GM19468 (cell line): ENCODE results near the gene CACNG4.
"Not testable (repeated sequence)": the region's sequence is repeated elsewhere in the genome, so short reads cannot be mapped to it uniquely, and the experiment has no call there.

Experiments used
- ATAC-seq: cut with Tn5 transposase; IDR thresholded peaks from one replicate; pipeline ENCODE4 v1.9.1; 2021; ENCODE audit warnings: mild to moderate bottlenecking, moderate library complexity, moderate number of reproducible peaks; ENCODE audit not compliant: unreplicated experiment; ENCODE audit errors: extremely low read depth

Gene CACNG4

DNA sequence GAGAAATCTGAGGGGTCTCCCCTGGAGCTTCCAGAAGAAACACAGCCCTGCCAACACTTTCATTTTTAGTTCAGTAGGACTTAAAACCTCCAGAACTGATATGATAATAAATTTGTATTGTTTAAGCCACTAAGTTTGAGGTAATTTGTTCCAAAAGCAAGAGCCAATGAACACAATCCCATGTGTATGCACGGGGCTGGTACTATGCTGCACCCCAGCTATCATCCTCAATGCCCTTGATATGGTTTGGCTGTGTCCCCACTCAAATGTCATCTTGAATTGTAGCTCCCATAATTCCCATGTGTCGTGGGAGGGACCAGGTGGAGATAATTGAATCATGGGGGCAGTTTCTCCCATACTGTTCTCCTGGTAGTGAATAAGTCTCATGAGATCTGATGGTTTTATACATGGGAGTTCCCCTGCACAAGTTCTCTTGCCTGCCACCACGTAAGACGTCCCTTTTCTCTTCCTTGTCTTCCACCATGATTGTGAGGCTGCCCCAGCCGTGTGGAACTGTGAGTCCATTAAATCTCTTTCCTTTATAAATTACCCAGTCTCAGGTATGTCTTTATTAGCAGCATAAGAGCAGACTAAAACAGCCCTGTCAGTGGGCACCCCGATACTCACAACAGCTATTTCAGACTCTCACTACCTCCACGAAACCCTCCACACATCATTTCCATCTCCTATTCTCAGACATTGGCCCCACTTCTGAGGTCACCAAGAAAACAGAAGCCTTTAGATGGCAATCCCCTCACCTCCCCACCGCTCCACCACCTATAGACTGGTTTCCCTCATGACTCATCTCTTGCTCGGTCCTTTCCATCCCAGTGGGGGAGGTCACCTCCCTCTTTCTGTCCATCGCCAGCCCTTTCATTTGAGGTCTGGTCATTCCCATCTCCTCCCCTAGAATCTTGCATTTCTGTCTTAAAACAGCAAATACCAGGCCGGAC, 70.9 kb downstream of the CACNG4 start:
- ATAC-seq = no peak

DNA sequence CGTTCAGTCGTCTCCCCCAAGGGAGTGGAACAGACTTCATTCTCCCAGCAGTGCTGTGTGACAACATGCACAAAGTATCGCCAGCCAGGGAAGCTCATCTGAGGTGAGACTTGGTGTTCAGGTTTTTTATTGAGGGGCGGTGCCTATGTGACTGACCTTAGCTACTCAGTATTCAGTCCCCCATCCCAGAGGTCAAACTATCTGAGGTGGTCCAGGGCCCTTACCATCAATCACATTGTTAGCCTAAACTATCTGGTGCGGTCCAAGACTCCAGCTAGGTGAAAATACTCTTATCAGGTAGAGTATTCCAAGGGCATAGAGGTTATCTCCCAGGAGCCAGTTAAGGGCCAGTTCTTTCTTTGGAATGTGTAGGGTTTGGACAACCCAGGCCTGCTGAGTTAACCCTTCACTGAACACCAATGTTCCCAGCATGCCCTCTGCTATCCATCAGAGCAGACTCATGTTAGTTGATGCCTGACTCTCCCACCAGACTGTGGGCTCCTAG, 74.4 kb downstream of the CACNG4 start:
- no peak for ATAC-seq

DNA sequence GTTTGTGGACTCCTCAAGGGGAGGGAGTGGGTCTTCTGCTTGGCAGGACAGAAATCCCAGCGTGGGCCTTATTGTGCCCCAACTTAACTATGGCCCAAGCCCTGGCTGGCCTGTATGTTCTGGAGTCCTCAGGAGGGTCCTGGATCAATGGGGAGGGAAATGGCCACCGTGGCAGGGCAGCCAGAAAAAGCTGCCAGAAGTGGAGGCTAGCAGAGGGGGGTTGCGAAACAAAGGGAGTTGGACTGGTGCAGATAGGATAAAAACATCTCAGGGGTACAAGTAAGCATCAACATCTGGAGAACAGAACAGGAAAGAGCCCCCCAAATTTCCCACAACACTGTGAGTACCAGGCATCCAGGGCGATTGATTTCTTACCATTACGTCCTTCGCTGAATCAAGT, 76.1 kb downstream of the CACNG4 start:
- no peak for ATAC-seq

DNA sequence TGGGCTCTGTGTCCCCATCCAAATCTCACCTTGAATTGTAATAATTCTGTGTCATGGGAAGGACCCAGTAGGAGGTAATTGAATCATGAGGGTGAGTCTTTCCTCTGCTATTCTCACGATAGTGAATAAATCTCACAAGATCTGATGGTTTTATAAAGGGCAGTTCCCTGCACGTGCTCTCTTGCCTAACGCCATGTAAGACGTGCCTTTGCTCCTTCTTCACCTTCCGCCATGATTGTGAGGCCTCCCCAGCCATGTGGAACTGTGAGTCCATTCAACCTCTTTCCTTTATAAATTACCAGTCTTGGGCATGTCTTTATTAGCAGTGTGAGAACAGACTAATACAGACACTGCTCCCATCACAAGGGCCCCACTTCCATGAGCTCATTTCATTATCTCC, 76.6 kb downstream of the CACNG4 start:
- ATAC-seq = not testable (repeated sequence)

DNA sequence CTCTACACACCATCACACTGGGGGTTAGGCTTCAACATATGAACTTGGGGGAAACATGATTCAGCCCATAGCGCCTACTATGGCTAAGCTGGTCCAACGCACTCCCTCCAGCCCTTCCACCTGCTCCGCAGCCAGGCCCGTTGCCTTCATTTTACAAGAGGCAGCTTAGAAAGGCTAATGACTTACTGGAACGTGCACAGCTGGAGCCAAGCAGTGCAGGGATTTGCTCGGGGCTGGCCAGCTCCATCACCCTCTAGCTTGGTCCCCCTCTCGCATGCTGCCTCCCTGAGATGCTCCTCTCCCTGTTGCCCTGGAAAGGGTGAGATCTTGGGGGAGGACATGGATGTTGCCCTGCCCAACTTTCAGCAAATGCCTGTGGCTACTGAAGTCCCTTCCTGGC, 77.0 kb downstream of the CACNG4 start:
- no peak for ATAC-seq

DNA sequence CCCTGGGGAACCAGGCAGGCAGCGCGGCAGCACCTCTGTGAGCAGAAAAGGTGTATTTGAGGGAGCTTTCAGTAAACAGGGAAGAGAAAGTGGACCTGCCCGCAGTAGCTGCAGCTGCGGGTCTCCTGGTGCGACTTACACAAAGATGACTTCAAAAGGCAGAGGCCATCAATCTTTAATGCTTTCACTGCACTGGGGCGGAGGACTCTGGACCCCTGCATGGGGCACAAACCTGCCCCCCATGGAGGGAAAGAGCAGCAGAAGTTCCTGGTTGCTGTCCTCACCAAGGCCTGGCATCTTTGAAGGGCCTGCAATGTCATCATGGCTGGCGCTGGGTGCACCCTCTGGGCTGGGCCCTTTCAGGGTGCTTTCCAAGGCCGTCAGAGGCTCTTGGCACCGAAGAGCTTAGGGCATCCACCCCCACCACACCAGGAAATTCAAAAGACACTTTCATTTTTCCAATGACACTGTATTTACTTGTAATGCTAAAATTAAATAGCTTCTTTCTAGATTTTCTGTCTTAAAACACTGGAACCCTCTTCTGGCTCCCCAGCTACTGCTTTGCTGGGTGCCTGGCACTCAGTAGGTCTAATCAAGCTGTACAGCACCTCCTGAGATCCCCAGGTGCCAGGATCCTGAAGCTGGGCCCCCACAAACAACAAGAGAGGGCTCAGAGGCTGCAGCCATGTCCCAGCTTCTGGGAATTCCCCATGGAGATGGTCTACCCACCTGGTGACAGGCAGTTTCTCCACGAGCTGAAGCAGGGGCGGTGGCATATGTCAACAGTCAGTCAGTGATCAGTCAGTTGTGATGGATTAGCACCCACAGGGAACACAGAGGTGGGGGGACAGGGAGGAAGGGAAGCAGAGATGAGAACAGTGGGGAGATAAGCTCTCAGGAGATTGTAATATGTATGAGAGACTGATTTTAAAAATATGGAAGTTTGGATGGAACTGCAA, 77.7 kb downstream of the CACNG4 start:
- ATAC-seq = no peak

DNA sequence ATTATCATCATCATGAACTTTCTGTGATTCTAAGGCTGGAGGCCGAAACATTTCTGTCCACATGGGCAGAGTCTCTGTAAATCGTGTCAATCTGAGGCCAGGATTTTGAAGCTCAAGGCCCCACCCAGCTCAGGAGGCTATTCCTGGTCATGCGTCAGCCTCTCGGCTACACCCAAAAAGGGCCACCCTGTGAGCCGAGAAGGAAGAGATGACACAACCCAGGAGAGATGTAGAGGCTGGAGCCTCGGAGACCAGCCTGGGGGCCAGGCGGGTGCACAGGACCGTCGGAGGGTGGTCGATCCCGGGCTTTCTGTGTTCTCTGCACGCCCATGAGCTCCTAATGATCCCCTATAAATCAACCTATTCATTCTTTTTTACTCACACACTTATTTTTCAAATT, 78.8 kb downstream of the CACNG4 start:
- ATAC-seq = no peak

DNA sequence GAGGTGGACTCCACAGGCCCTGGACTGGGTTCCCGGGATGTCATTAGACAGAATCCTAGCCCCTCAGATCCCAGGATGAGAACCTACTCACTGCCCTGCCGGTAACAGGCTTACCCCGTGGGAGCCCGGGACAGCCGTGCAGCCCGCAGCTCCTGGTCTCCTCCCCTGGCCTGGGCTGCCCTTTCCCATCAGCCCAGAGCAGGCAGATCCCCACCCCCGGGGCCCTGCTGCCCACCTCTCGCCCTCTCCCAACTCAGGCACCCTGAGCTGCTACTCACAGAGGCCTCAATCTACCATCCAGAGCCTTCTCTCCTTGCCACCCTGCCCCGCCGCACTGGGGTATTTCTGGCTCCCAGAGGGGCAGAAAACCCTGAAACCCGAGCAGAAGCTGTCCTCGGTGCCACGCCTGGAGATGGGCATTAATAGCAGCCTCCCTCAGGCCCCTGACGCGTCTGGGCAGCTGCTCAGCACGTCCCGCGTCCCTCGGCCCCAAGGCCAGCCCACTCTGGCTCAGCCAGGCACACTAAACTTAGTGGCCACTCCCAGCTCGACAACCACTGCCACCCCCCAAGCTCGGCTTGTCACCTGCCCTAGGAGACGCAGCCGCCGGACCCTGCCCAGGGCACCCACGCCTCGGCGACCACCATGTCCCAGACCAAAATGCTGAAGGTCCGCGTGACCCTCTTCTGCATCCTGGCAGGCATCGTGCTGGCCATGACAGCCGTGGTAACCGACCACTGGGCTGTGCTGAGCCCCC, 79.7 kb downstream of the CACNG4 start, which contains the start of gene CACNG1:
Gene CACNG1 (plus strand): TSS at position 539 of the 757 bp plus-strand sequence. CDS start 107 bp downstream, at position 646.
- ATAC-seq = no peak

DNA sequence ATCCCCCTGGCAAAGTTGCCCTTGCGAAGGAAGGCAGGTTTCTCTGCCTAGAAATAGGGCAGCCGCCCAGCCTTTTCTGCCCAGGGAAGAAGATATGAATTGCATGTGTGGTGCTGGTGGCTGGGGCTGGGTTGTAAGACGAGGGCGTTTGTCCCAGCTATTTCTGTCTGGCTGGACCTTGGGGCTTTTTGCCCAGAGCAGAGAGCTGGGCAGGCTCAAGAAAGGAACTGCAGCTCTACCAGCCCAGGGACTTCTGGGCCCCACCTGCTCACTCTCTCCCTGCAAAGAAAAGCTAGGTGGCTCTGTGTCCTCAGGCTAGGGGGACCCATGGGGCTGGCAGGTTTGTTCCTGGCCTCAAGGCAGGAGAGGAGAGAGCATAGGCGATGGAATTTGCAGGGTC, 80.4 kb downstream of the CACNG4 start:
- no peak for ATAC-seq

DNA sequence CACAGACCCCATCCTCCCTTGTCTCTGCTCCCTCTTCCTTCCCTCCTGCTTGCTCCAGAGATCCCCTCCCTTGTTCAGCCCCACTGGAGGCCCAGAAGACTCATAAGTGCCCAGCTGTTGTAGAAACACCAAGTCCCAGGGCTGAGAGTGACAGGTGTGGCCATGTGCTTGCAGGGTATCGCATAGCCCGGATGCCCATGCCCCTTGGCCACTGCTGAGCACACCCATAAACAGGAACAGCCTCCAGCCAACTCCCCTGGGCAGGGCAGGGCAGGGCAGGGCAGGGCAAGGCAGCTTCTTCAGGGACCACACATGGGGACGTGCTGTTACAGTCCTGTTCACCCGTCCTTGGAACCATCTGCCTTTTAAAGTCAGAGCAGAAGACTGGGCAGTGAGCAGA, 81.9 kb downstream of the CACNG4 start:
- ATAC-seq = no peak

DNA sequence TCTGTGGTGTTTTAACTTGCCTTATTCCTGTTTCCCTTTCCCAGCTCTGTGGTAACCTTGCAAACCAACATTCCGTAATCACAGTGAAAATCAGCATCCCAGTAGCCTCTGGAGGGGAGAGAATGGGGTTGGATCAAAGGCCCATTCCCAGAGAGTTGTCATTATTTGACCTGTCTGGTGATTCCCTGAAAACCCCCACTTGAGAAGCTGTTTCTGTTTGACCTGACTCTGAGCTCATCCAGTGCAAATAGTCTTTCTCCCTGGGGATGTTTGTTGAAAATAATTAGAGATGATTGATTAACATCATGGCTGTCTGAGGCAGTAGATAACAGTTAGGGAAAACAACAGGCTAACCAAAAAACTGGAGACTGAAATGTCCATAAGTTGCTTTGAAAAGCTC, 82.9 kb downstream of the CACNG4 start:
- no peak for ATAC-seq

DNA sequence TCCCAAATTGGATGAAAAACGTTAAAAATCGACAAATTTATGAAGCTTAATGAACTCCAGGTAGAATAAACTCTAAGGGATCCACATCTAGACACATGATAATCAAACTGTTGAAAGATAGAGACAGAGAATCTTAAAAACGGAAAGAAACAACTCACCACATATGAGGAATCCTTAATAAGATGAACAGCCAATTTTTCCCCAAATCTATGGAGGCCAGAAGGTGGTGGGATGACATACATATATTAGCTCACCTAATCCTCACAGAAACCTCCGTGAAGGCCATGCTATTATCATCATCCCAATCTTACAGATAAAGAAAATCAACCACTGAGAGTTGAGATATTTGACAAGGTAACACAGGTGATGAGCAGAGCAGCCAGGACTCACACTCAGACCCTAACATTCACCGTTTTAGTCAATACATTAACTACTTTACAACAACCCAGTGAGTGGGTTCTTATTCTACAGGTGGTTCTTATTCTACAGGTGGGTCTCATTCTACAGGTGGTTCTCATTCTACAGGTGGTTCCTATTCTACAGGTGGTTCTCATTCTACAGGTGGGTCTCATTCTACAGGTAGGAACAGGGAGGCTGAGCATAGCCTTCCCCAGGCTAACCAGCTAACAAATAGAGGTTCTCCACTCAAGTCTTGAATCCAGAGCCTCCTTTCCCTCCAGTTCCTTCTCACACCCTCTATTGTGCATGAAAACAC, 84.7 kb downstream of the CACNG4 start:
- no peak for ATAC-seq

DNA sequence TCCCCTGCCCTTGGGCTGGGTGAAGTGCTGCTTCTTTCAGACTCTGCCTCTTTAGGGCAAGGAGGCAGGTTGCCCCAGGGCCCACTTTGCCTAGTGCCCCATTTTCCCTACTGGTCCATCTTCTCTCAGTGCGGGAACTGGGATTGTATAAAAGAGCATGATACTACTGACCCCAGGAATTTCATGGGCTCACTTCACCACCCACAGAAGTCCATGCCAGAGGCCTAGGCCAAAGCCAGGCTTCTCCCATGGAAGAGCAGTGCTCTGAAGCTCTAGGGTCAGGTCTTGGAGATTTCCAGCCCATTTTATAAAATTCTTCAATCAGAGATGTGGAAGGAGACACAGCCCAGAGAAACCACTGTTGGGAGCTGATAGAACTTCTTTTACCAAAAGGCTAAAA, 85.6 kb downstream of the CACNG4 start:
- no peak for ATAC-seq

DNA sequence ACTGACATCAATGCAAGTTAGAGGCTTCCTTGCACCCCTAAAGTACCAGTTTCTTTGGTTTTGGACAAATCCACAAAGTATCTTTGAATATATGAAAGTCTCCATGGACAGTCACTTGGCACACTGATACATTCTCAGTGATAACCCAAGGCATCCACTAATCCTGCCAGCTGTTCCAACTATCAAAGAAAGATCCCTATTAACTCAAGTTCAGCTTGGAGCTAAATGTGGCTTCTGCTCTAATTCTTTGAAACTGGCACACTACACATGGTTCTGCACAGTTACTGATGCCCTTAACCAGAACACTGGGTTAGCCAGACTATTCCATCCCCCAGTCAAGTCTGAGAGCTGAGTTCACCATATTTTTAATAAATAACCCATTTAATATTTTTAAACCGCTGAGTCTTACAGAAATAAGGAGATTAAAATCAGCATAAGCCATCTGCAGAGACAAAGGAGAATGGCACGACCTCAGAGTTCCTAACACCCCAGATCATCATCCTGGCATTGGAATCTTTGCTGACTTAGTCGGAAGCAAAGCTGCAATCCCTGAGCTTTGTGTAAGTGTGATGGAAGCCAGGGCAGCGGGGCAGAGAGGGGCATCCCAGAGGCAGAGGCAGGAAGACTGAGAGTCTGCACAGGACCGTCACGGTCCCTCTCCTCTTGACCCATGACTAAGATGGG, 86.1 kb downstream of the CACNG4 start:
- ATAC-seq = no peak

DNA sequence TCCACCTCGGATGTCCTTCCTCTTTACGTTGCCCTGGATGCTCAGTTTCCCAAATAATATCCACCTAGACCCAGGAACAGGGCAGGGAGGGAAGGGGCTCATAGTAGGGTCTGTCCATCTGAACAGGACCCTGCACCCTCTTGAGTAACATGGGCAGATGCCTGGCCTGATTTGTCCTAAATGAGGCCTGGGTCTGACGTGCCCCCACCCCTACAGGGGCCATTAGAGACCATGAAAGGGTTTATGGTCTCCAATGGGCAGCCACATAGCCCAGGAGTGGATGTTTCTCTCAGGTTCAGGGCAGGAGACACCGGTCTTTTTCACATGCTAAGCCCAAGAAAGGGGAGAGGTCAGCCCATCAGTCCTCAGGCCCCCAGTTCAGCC, 86.6 kb downstream of the CACNG4 start:
- ATAC-seq = no peak

DNA sequence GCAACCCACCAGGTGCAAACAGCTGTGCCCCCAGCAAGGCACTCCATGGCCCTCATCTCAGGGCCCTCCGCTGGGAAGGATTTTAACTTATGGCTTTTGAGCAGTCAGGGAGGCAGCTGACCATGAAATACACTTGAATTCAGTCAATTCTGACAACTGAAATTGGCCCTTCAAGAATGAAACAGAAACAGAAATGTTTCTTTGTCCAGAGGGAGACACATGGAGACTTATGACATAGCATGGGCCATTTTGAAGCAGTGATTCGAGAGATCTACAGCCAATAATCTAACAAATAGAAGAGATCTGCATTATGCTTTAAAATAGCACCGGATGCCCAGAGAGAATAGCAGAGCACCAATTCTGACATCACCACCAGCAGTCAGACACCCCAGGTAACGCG, 87.3 kb downstream of the CACNG4 start:
- ATAC-seq = no peak

DNA sequence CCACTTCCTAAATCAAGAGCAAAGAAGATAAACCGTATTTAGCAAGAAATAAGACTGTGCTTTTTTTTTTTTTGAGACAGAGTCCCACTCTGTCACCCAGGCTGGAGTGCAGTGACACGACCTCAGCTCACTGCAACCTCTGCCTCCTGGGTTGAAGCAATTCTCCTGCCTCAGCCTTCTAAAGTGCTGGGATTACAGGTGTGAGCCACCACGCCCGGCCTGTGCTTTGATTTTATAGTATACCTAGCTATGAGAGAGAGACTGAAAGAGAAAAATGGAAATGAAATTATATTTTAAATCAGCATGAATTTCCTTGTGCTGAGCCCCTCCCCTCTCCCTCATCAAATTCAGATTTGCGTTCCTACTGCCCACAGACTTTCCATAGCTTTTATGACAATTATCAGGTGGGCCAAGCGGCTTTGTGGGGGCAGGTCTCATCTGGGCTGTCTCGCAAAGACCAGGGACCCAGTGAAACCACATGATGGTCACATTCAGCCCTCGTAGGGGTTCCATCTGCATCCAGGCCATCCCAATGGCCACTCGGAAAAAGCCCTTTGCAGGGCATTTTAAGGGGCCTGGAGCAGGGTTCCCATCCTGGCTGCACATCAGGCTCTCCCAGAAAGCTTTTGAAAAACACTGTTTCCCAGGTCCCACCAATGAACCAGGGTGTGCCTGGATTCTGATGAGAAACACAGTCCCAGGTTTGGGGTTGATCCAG, 88.4 kb downstream of the CACNG4 start:
- ATAC-seq = no peak

DNA sequence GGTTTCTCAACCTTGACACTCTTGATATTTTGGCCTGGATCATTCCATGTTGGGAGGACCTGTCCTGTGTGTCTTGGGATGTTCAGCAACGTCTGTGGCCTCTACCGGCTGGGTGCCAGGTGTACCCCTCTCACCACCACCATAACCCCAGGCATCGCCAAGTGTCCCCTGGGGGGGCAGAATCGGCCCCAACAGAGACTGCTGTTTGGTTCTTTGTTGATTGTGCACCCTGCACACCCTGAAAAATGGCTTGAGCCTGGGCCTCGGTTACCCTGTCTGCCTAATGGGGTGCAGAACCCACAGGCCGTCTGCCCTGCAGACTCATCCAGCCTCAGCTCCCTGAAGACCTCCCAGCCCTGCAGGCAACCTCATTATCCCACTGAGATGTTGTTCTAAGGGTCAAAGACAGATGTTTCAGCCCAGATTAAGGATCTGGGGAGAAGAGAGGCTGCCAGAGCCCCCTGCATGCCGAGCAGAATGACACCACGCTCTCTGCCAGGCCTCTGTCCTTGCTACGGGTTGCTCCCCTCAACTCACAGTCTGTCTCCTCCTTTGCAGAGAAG, 89.0 kb downstream of the CACNG4 start:
- ATAC-seq = no peak
